ENCODE results near the gene GPR179.

GPR179 gene, protein sequence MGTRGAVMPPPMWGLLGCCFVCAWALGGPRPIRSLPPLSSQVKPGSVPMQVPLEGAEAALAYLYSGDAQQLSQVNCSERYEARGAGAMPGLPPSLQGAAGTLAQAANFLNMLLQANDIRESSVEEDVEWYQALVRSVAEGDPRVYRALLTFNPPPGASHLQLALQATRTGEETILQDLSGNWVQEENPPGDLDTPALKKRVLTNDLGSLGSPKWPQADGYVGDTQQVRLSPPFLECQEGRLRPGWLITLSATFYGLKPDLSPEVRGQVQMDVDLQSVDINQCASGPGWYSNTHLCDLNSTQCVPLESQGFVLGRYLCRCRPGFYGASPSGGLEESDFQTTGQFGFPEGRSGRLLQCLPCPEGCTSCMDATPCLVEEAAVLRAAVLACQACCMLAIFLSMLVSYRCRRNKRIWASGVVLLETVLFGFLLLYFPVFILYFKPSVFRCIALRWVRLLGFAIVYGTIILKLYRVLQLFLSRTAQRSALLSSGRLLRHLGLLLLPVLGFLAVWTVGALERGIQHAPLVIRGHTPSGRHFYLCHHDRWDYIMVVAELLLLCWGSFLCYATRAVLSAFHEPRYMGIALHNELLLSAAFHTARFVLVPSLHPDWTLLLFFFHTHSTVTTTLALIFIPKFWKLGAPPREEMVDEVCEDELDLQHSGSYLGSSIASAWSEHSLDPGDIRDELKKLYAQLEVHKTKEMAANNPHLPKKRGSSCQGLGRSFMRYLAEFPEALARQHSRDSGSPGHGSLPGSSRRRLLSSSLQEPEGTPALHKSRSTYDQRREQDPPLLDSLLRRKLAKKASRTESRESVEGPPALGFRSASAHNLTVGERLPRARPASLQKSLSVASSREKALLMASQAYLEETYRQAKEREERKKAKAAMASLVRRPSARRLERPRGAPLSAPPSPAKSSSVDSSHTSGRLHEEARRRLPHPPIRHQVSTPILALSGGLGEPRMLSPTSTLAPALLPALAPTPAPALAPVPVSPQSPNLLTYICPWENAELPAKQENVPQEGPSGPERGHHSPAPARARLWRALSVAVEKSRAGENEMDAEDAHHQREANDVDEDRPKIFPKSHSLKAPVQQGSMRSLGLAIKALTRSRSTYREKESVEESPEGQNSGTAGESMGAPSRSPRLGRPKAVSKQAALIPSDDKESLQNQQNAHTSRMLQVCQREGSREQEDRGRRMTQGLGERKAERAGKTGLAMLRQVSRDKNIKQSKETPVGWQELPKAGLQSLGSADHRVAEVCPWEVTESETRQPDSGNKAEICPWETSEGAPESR (N-terminal part only)

DNA sequence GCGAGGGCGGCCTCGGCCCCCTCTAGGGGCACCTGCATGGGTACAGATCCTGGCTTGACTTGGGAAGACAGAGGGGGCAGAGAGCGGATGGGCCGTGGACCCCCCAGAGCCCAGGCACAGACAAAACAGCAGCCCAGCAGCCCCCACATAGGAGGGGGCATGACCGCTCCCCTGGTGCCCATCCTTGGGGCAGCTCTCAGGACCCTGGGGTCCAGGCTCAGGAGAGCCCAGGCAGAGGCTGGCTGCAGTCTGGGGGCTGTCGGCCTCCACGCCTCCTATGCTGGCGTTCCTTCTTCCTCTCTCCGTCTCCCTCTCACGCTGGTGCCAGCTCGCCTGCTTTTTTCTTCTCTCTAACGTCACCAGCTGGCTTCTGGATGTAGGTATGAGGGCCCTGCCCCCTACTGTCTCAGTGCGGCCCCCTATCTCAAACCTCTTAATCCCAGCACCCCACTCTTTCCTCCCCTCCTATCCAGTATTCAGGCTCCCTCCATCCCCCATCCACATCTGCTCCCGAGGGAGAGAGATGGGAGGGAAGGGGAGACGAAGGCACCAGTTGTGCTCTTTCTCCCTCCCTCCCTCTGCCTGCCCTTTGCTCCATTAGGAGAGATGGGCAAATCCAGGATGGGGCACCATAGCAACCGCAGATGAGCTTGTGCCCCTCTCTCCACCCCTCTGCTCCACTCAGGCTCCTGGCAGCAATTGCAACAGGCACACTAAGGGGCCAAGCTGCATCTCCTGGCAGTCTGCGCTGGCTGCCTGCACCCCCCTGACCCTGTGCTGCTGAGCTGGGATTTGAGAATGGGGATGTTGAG, at the start of gene GPR179:
TSS of gene GPR179 (minus strand) at position 349 of the 812 bp plus-strand sequence. CDS start at position 182, 167 bp downstream.
- no peaks in the 10 kb centered on the region for H3K27me3 ChIP-seq (ENCODE audit: control insufficient read depth, insufficient read depth, low read length)
- no peaks in the 10 kb centered on the region for H3K9me3 ChIP-seq (ENCODE audit: control insufficient read depth, insufficient read depth, low read length)
- H3K9ac ChIP-seq (ENCODE audit: low read depth, low read length), result no peak within 1 kb of the TSS
- peaks cover 8% of the 10 kb centered on the region for H3K4me1 ChIP-seq (ENCODE audit: control insufficient read depth, insufficient read depth, low read length)
- no peaks in the 10 kb centered on the region for H3K36me3 ChIP-seq (ENCODE audit: control insufficient read depth, insufficient read depth, low read length)
- H3K4me3 ChIP-seq (ENCODE audit: low read depth, low read length), result no peak within 1 kb of the TSS
- no peak within 1 kb of the TSS for H3K27ac ChIP-seq (ENCODE audit: low read depth, low read length)

DNA sequence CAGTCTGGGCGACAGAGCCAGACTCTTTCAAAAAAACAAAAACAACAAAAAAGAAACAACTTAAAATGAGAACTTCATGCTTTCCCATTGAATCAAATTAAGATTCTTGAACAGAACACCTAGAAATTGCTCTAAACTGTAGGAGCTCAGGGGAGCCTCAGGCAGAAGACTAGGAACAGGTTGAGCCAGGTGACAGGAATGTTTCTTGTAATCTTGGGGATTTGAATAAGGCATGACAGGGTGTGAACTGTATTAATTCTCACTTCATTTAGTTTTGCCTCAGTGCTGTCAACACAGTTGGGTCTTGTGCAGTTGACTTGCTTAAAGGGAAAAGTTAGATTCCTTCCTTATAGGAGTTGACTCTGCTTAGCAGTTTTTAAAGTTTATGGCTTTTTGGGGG, 35.7 kb upstream of the GPR179 start:
- Histone ChIP-seq H3K4me1 (ENCODE audit: control insufficient read depth, insufficient read depth, low read length) (no peaks in the 10 kb centered on the region), H3K27me3 (ENCODE audit: control insufficient read depth, insufficient read depth, low read length) (no peaks in the 10 kb centered on the region), H3K4me3 (ENCODE audit: low read depth, low read length) (no peak overlapping the region), H3K9ac (ENCODE audit: low read depth, low read length) (no peak overlapping the region), H3K9me3 (ENCODE audit: control insufficient read depth, insufficient read depth, low read length) (no peaks in the 10 kb centered on the region), H3K36me3 (ENCODE audit: control insufficient read depth, insufficient read depth, low read length) (peaks cover 42% of the 10 kb centered on the region), H3K27ac (ENCODE audit: low read depth, low read length) (no peak overlapping the region)

DNA sequence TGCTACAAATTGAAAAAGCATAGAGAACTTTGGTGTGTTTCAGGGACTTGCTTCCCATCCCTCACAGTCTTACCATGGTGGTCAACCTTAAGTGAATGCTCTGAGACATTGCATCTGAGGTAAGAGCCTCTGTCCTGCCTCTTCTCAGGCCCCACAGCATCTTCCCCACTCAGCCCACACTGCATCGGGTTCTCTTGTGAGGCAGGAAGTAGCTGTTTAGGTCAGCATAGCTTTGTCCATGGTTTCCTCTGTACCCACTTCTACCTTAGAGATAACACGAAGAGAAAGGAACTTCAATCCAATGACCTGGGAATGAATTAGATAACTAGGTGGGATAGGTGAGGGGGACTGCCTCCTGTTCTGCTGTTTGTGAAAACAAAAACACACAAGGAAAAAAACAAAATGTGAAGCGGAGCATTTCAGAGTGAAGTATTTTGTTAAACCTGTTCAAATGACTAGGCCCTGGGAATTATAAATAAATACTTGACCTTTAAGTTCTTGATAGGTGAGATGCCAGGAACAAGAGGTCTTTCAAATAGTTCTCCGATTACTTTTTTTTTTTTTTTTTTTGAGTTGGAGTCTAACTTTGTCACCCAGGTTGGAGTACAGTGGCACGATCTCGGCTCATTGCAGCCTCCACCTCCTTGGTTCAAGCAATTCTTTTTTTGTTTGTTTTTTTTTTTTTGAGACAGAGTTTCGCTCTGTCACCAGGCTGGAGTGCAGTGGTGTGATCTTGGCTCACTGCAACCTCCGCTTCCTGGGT, 25.5 kb upstream of the GPR179 start:
- no peak overlapping the region for H3K4me3 ChIP-seq (ENCODE audit: low read depth, low read length)
- H3K9ac ChIP-seq (ENCODE audit: low read depth, low read length), result no peak overlapping the region
- no peaks in the 10 kb centered on the region for H3K4me1 ChIP-seq (ENCODE audit: control insufficient read depth, insufficient read depth, low read length)
- peaks cover 52% of the 10 kb centered on the region for H3K36me3 ChIP-seq (ENCODE audit: control insufficient read depth, insufficient read depth, low read length)
- H3K27ac ChIP-seq (ENCODE audit: low read depth, low read length), result no peak overlapping the region
- H3K27me3 ChIP-seq (ENCODE audit: control insufficient read depth, insufficient read depth, low read length), result no peaks in the 10 kb centered on the region
- H3K9me3 ChIP-seq (ENCODE audit: control insufficient read depth, insufficient read depth, low read length), result no peaks in the 10 kb centered on the region

DNA sequence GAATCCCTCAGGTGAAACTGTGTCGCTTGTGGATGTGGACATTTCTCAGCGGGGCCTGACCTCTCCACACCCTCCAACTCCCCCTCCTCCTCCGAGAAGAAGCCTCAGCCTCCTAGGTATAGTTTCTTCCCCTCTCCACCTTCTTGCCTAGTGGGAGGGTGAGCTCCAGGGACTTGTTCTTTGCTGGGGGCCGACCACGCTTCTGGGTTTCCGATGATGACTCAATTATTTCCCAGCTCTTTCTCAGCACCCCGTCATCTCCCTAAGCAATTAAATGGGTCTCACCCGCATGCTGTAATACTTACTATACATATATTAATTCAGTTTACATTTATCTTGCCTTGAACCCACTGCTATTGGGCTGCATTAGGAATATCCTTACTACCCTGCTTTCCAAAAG, 21.0 kb upstream of the GPR179 start:
- Histone ChIP-seq H3K27me3 (ENCODE audit: control insufficient read depth, insufficient read depth, low read length) (no peaks in the 10 kb centered on the region), H3K27ac (ENCODE audit: low read depth, low read length) (no peak overlapping the region), H3K9me3 (ENCODE audit: control insufficient read depth, insufficient read depth, low read length) (no peaks in the 10 kb centered on the region), H3K36me3 (ENCODE audit: control insufficient read depth, insufficient read depth, low read length) (peaks cover 47% of the 10 kb centered on the region), H3K9ac (ENCODE audit: low read depth, low read length) (no peak overlapping the region), H3K4me3 (ENCODE audit: low read depth, low read length) (no peak overlapping the region), H3K4me1 (ENCODE audit: control insufficient read depth, insufficient read depth, low read length) (peaks cover 11% of the 10 kb centered on the region; the same call in 1 of the 2 replicates)

DNA sequence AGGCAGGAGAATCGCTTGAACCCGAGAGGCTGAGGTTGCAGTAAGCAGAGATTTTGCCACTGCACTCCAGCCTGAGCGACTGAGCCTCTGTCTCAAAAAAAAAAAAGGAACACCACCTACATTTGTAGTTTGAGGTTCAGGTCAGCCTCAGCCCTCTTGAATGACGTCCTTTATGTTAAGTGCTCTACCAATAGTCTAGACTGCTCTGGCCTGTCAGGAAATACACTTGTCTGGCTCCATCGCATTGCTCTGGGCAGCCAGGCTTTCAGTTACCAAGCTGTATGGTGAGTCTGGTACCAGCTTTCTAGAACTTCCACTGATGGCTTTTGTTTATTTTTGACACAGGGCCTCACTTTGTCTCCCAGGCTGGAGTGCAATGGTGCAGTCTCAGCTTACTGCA, 19.3 kb upstream of the GPR179 start:
- Histone ChIP-seq H3K4me1 (ENCODE audit: control insufficient read depth, insufficient read depth, low read length) (peaks cover 17% of the 10 kb centered on the region), H3K27me3 (ENCODE audit: control insufficient read depth, insufficient read depth, low read length) (no peaks in the 10 kb centered on the region), H3K27ac (ENCODE audit: low read depth, low read length) (no peak overlapping the region), H3K4me3 (ENCODE audit: low read depth, low read length) (no peak overlapping the region), H3K9me3 (ENCODE audit: control insufficient read depth, insufficient read depth, low read length) (no peaks in the 10 kb centered on the region), H3K9ac (ENCODE audit: low read depth, low read length) (no peak overlapping the region), H3K36me3 (ENCODE audit: control insufficient read depth, insufficient read depth, low read length) (peaks cover 33% of the 10 kb centered on the region)

DNA sequence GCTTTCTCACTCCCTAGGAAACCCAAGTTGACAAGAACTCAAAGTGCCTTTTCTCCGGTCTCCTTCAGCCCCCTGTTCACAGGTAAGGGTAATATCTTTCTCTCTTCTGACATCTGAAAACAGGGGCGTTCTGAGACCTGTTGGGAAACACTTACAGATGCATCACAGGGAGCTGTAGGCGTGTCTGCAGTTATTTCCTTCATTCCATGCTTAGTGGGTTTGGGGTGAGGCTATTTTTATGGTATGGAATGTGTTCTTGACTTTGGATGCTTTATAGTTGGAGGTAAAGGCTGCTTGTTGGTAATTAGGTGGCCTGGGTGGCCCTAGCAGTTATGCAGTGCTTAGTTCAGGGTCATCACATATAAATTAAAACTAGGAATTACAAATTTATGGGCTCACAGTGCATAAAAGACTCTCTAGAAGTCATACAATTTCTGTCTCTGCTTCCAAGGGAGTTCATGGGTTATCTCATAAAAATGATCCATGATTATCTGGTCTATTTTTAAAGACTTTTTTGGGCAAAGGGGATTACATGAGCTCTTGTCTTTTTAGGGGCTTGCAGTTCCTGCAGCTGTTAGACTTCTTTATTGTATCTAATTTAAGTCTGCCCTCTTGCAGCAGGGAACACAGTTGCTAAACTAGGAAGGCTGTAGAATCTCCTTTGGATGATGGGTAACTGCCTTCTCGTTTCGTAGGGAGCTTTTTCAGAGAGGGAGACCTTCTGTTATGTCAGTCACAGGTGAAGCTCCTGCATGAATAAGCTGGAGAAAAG, 18.1 kb upstream of the GPR179 start:
- H3K27me3 ChIP-seq (ENCODE audit: control insufficient read depth, insufficient read depth, low read length), result no peaks in the 10 kb centered on the region
- H3K4me3 ChIP-seq (ENCODE audit: low read depth, low read length), result no peak overlapping the region
- peaks cover 17% of the 10 kb centered on the region for H3K4me1 ChIP-seq (ENCODE audit: control insufficient read depth, insufficient read depth, low read length)
- no peak overlapping the region for H3K9ac ChIP-seq (ENCODE audit: low read depth, low read length)
- peaks cover 25% of the 10 kb centered on the region for H3K36me3 ChIP-seq (ENCODE audit: control insufficient read depth, insufficient read depth, low read length)
- H3K9me3 ChIP-seq (ENCODE audit: control insufficient read depth, insufficient read depth, low read length), result no peaks in the 10 kb centered on the region
- no peak overlapping the region for H3K27ac ChIP-seq (ENCODE audit: low read depth, low read length)

DNA sequence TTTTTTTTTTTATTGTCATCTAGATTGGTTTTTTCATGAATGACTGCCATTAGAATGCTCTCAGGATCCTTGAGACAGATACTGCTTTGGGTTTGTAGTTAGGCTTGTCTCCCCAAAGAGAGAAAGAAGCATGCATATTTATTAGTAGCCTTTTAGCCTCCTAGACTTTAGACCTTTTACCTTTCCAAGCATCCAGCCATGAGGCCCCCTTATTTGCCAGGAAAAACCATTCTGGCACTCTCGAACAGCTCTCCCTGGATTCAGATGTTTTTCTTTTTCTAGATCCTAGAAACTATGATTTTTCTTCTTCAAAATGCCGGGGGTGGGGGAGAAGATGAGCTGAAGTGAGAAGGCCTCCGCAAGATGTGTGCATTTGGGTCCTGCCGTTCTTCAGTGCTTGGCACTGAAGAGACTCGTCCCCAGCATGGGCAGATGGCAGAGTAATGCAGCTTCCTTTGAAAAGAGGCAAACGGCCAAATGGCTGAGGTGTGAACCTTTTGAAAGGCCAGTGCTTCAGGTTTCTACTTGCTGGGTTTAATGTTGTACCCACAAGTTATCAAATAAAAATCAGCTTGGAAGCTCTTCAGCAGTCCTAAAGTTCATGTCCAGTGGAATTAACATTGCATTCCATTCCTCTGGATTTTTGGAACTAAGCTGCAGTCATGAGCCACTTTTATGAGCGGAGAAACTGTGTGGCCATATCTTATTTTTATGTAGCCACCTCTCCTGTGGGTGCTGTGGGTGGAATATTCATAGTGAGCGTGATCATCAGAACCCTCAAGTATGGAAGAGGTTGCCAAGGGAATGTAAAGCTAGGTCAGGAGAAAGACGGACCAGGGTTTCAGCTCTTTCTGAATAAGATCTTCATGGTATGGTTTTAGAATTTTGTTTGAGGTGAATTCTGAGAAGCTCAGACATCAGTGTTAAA, 15.1 kb upstream of the GPR179 start:
- Histone ChIP-seq H3K36me3 (ENCODE audit: control insufficient read depth, insufficient read depth, low read length) (peaks cover 14% of the 10 kb centered on the region; the same call in 1 of the 2 replicates), H3K4me1 (ENCODE audit: control insufficient read depth, insufficient read depth, low read length) (peaks cover 22% of the 10 kb centered on the region), H3K9me3 (ENCODE audit: control insufficient read depth, insufficient read depth, low read length) (no peaks in the 10 kb centered on the region), H3K4me3 (ENCODE audit: low read depth, low read length) (no peak overlapping the region), H3K27me3 (ENCODE audit: control insufficient read depth, insufficient read depth, low read length) (no peaks in the 10 kb centered on the region), H3K9ac (ENCODE audit: low read depth, low read length) (no peak overlapping the region), H3K27ac (ENCODE audit: low read depth, low read length) (no peak overlapping the region)

DNA sequence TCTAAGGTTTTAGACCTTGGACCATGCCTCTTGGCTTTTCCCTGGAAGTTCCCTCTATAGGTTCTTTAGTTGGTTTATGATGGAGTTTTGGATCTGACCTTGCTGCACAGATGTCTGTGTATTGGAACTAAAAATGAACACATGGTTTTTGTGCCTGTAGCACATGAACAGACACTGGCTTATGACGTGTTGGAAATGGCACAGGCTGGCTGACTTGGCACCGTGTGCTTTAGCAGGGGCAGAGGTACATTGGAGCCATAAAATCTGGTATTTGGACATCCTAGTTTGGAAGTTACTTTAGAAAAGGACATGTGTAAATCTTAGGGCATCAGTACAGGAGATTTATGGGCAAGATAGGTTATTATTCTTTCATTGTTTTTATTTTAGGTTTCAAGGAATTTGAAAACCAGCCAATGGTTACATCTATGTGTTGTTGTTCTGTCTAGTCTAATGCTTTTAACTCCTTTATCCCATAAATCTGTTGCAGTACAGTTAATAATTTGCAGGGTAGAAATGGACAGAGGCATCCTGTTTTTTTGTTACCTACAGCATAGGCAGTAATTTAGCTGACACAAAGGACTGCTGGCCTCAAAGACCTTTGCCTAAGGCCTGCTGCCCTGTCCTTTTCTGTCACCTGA, 13.8 kb upstream of the GPR179 start:
- no peak overlapping the region for H3K9ac ChIP-seq (ENCODE audit: low read depth, low read length)
- no peaks in the 10 kb centered on the region; the same call in 1 of the 2 replicates for H3K27me3 ChIP-seq (ENCODE audit: control insufficient read depth, insufficient read depth, low read length)
- peaks cover 28% of the 10 kb centered on the region for H3K4me1 ChIP-seq (ENCODE audit: control insufficient read depth, insufficient read depth, low read length)
- no peak overlapping the region for H3K27ac ChIP-seq (ENCODE audit: low read depth, low read length)
- no peaks in the 10 kb centered on the region for H3K9me3 ChIP-seq (ENCODE audit: control insufficient read depth, insufficient read depth, low read length)
- H3K4me3 ChIP-seq (ENCODE audit: low read depth, low read length), result no peak overlapping the region
- H3K36me3 ChIP-seq (ENCODE audit: control insufficient read depth, insufficient read depth, low read length), result peaks cover 9% of the 10 kb centered on the region; the same call in 1 of the 2 replicates

All from HUES48 (cell line).